ENCODE data around the gene UBE2E1.
A peak's percentile ranks its signal among the peaks of the same experiment; 100 is the strongest.

The UBE2E1 gene

GRCh38 chr3:23805633-23806533, at the start of gene UBE2E1:
UBE2E1 (plus strand) TSS chr3:23805955; CDS start chr3:23807270, 1,315 bp downstream.
- peak; percentile 46 for DNase-seq

- DNase-seq = no peak
Observed at GRCh38 chr3:23756206-23756840, 49.4 kb upstream of the UBE2E1 start.

- no peak for DNase-seq
Observed at GRCh38 chr3:23758253-23758838, 47.4 kb upstream of the UBE2E1 start.

- no peak for DNase-seq
Observed at GRCh38 chr3:23760325-23760724, 45.4 kb upstream of the UBE2E1 start.

GRCh38 chr3:23760871-23761373, 44.8 kb upstream of the UBE2E1 start:
- DNase-seq = no peak

- peak; percentile 46 for DNase-seq
Observed at GRCh38 chr3:23761440-23761896, 44.3 kb upstream of the UBE2E1 start.

GRCh38 chr3:23762214-23762613, 43.5 kb upstream of the UBE2E1 start:
- no peak for DNase-seq

GRCh38 chr3:23762759-23763477, 42.8 kb upstream of the UBE2E1 start:
- DNase-seq = no peak

- DNase-seq = no peak
Observed at GRCh38 chr3:23764407-23764806, 41.3 kb upstream of the UBE2E1 start.

GRCh38 chr3:23767546-23767945, 38.2 kb upstream of the UBE2E1 start:
- DNase-seq = no peak

GRCh38 chr3:23775254-23775909, 30.4 kb upstream of the UBE2E1 start:
- no peak for DNase-seq

- no peak for DNase-seq
Observed at GRCh38 chr3:23776352-23776891, 29.3 kb upstream of the UBE2E1 start.

- DNase-seq = no peak
Observed at GRCh38 chr3:23778446-23778845, 27.3 kb upstream of the UBE2E1 start.

- no peak for DNase-seq
Observed at GRCh38 chr3:23779841-23780240, 25.9 kb upstream of the UBE2E1 start.

- DNase-seq = no peak
Observed at GRCh38 chr3:23781051-23781450, 24.7 kb upstream of the UBE2E1 start.

GRCh38 chr3:23781871-23782270, 23.9 kb upstream of the UBE2E1 start:
- DNase-seq = no peak

- DNase-seq = no peak
Observed at GRCh38 chr3:23785097-23785645, 20.6 kb upstream of the UBE2E1 start.

- no peak for DNase-seq
Observed at GRCh38 chr3:23785882-23786281, 19.9 kb upstream of the UBE2E1 start.

- no peak for DNase-seq
Observed at GRCh38 chr3:23791678-23792077, 14.1 kb upstream of the UBE2E1 start.

- no peak for DNase-seq
Observed at GRCh38 chr3:23793528-23794134, 12.1 kb upstream of the UBE2E1 start.

GRCh38 chr3:23795096-23795495, 10.7 kb upstream of the UBE2E1 start:
- no peak for DNase-seq

Data from NCI-H226 (cell line).